K562 (cell line): ENCODE measurements around the gene LGR6. TPM values are rescaled to one million over a fixed set of nuclear protein-coding genes. Genes with fewer than 3 reads are reported as not detected.

Experiments used
- BCLAF1 ChIP-seq, 2 experiments: fragments of 450-650 bp in 1 of 2; IDR thresholded peaks; 2 replicates each; pipeline ENCODE4 v1.6.1; 2011 to 2017; ENCODE audit warnings: low read depth in 2 of 2, antibody characterized with exemption in 1 of 2, borderline replicate concordance in 1 of 2, low read length in 1 of 2, mild to moderate bottlenecking in 1 of 2, mixed read lengths in 1 of 2; ENCODE audit not compliant: control insufficient read depth in 1 of 2
- CBX5 ChIP-seq: IDR thresholded peaks from 2 replicates; pipeline ENCODE4 v1.6.1; 2014; ENCODE audit warnings: low read depth, borderline replicate concordance
- CHCHD3 ChIP-seq: fragments of 250-450 bp; sonication (Bioruptor Pico); IDR thresholded peaks from 2 replicates; pipeline ENCODE4 v2.1.2; 2022; ENCODE audit warnings: mild to moderate bottlenecking
- ETV1 ChIP-seq: fragments of 450-650 bp; conservative IDR thresholded peaks from 2 replicates; pipeline ENCODE4 v1.6.1; 2016; ENCODE audit warnings: missing genetic modification characterization, control low read depth, low read depth, missing compliant biosample characterization
- ZHX1 ChIP-seq: fragments of 150-350 bp; conservative IDR thresholded peaks from 2 replicates; pipeline ENCODE4 v1.6.1; 2014; ENCODE audit warnings: low read length
- ZNF551 ChIP-seq: fragments of 250-450 bp; sonication (Bioruptor Pico); IDR thresholded peaks from 2 replicates; pipeline ENCODE4 v1.5.0; 2021; ENCODE audit warnings: mild to moderate bottlenecking, moderate library complexity
- ZNF76 ChIP-seq: fragments of 250-450 bp; sonication (Bioruptor Pico); IDR thresholded peaks from 2 replicates; pipeline ENCODE4 v1.4.0; 2020; ENCODE audit warnings: mild to moderate bottlenecking, moderate library complexity, borderline replicate concordance
- polyA plus RNA-seq, 8 experiments: library from polyadenylated mRNA; depleted of rRNA in 4 of 8; stranded (reverse) in 5 of 8; unstranded in 3 of 8; fragments of >200 nt; fragmentation: Nextera tagmentation in 2 of 8; fragmentation: Illumina TruSeq in 1 of 8; extraction: Ambion mirVana in 2 of 8; extraction: Trizol in 1 of 8; gene quantifications; 2 replicates each; pipeline versions ENCODE4 v1.2.1 to v1.2.3, GENCODE V29; 2011 to 2014; ENCODE audit warnings: inconsistent platforms in 1 of 8, missing spikeins in 1 of 8
- total RNA-seq, 7 experiments: library from RNA; depleted of rRNA in 6 of 7; stranded (reverse); fragments of >200 nt in 6 of 7; fragmentation: Illumina TruSeq in 2 of 7; extraction: Trizol in 2 of 7; gene quantifications; 2 replicates each; pipeline versions ENCODE4 v1.2.1 to v1.2.3, GENCODE V29; 2011 to 2021; ENCODE audit warnings: low replicate concordance in 1 of 7
- TF ChIP-seq, protein P1 (sequence below): fragments of 450-650 bp; formaldehyde crosslinking; IDR thresholded peaks from 2 replicates; pipeline ENCODE4 v1.4.0; 2020; ENCODE audit warnings: mild to moderate bottlenecking, moderate library complexity
- TF ChIP-seq, protein P2 (sequence below): fragments of 450-650 bp; IDR thresholded peaks from 2 replicates; pipeline ENCODE4 v1.7.1; 2018; ENCODE audit warnings: mild to moderate bottlenecking, low read depth; ENCODE audit not compliant: partially characterized antibody

The LGR6 gene
- total and polyA plus RNA-seq, 9 of the 15 experiments (the other 6 are each of a cell fraction or from before 2014, with no cell fraction given) = 0.01 to 0.54 (median 0.17) TPM; not detected in 1

DNA sequence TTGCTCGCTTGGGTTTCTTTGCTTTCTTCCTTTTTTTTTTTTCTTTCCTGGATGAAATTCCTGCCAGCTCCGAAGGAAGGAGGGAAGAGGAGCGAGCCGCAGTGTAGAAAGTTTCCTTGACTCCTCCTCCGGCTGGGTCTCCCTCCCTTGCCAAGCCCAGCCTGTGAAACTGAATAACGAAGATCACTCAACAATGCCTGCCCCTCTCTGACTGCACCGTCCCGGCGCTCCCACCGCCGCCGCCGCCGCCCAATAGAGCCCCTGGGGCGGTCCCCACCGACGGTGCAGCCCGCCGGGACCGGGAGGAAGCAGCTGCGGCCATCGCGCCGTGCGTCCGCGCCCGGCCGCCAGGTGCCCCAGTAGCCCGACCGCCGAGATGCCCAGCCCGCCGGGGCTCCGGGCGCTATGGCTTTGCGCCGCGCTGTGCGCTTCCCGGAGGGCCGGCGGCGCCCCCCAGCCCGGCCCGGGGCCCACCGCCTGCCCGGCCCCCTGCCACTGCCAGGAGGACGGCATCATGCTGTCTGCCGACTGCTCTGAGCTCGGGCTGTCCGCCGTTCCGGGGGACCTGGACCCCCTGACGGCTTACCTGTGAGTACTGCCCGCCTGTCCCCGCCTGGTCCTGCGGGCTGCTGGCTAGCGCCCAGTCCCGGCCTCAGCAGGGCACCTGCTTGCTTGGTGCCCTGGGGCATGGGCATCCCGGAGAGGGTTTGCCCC, at the start of gene LGR6 (continued):
- no peak for TF ChIP-seq BCLAF1 (IDR thresholded peaks at IDR 0.05; ENCODE audit: borderline replicate concordance in 1 of 2, control insufficient read depth in 1 of 2, low read depth in 2 of 2, low read length in 1 of 2)
- TF ChIP-seq, protein P1, sequence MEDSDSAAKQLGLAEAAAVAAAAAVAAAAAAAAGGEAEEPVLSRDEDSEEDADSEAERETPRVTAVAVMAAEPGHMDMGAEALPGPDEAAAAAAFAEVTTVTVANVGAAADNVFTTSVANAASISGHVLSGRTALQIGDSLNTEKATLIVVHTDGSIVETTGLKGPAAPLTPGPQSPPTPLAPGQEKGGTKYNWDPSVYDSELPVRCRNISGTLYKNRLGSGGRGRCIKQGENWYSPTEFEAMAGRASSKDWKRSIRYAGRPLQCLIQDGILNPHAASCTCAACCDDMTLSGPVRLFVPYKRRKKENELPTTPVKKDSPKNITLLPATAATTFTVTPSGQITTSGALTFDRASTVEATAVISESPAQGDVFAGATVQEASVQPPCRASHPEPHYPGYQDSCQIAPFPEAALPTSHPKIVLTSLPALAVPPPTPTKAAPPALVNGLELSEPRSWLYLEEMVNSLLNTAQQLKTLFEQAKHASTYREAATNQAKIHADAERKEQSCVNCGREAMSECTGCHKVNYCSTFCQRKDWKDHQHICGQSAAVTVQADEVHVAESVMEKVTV (CRISPR knock-in tag) = no peak
- TF ChIP-seq ZNF76 (CRISPR knock-in tag) = no peak
- no peak for TF ChIP-seq CHCHD3 (CRISPR knock-in tag)
- no peak for TF ChIP-seq ZNF551 (CRISPR knock-in tag)
- TF ChIP-seq, protein P2, sequence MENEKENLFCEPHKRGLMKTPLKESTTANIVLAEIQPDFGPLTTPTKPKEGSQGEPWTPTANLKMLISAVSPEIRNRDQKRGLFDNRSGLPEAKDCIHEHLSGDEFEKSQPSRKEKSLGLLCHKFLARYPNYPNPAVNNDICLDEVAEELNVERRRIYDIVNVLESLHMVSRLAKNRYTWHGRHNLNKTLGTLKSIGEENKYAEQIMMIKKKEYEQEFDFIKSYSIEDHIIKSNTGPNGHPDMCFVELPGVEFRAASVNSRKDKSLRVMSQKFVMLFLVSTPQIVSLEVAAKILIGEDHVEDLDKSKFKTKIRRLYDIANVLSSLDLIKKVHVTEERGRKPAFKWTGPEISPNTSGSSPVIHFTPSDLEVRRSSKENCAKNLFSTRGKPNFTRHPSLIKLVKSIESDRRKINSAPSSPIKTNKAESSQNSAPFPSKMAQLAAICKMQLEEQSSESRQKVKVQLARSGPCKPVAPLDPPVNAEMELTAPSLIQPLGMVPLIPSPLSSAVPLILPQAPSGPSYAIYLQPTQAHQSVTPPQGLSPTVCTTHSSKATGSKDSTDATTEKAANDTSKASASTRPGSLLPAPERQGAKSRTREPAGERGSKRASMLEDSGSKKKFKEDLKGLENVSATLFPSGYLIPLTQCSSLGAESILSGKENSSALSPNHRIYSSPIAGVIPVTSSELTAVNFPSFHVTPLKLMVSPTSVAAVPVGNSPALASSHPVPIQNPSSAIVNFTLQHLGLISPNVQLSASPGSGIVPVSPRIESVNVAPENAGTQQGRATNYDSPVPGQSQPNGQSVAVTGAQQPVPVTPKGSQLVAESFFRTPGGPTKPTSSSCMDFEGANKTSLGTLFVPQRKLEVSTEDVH = no peak
- no peak for TF ChIP-seq ETV1 (tag)
- TF ChIP-seq ZHX1 = no peak
- no peak for TF ChIP-seq CBX5
